CD8-positive, alpha-beta memory T cell (primary cell): ENCODE data around the gene CCM2L. TPM values are rescaled to one million over a fixed set of nuclear protein-coding genes. Genes with fewer than 3 reads are reported as not detected.

Experiments used
- CTCF ChIA-PET: fragments of 350-600 bp; sonication (Branson Sonifier 250); formaldehyde crosslinking; loops from one replicate; lab custom pipeline; 2021; ENCODE audit warnings: antibody characterized with exemption; lab: Charles Lee
- POLR2A ChIA-PET: fragments of 350-600 bp; sonication (Branson Sonifier 250); formaldehyde crosslinking; loops from one replicate; lab custom pipeline; 2021; ENCODE audit warnings: antibody characterized with exemption; lab: Charles Lee
- DNase-seq, 5 donors: peaks; one replicate each; pipeline versions ENCODE4 v3.0.0 to v3.0.0-alpha.2; 2020 to 2022; ENCODE audit warnings: mixed read lengths in 1 of 5
- H3K27ac ChIP-seq: one replicate; pipeline ENCODE4 v1.7.0; 2013; ENCODE audit warnings: low read depth, mild to moderate bottlenecking, low read length, moderate library complexity
- H3K27me3 ChIP-seq: 2 replicates; pipeline ENCODE4 v1.7.0; 2013; ENCODE audit warnings: low read length, mild to moderate bottlenecking; ENCODE audit not compliant: insufficient read depth, poor library complexity, severe bottlenecking
- H3K36me3 ChIP-seq: 2 replicates; pipeline ENCODE4 v1.7.0; 2013; ENCODE audit warnings: mild to moderate bottlenecking, low read length, moderate library complexity; ENCODE audit not compliant: insufficient read depth
- H3K4me1 ChIP-seq: 2 replicates; pipeline ENCODE4 v1.7.0; 2013; ENCODE audit warnings: mild to moderate bottlenecking, low read length, moderate library complexity; ENCODE audit not compliant: insufficient read depth
- H3K4me3 ChIP-seq: 2 replicates; pipeline ENCODE4 v1.7.0; 2013; ENCODE audit warnings: mild to moderate bottlenecking, low read length
- H3K9me3 ChIP-seq: 2 replicates; pipeline ENCODE4 v1.7.0; 2013; ENCODE audit warnings: mild to moderate bottlenecking, low read length
- H3K27ac Mint-ChIP-seq, 8 donors: one replicate each; pipeline ENCODE4 v1.8.0; 2020 to 2021; ENCODE audit warnings: mixed read lengths in 8 of 8, mild to moderate bottlenecking in 6 of 8, inconsistent platforms in 3 of 8, moderate library complexity in 3 of 8
- H3K27me3 Mint-ChIP-seq, 2 donors: one replicate each; pipeline ENCODE4 v1.8.0; 2020 to 2021; ENCODE audit warnings: mixed read lengths in 2 of 2, mild to moderate bottlenecking in 1 of 2, moderate library complexity in 1 of 2
- H3K36me3 Mint-ChIP-seq, 3 donors: one replicate each; pipeline ENCODE4 v1.8.0; 2020 to 2021; ENCODE audit warnings: mixed read lengths in 3 of 3, inconsistent platforms in 1 of 3, mild to moderate bottlenecking in 1 of 3
- H3K4me1 Mint-ChIP-seq, 3 donors: one replicate each; pipeline ENCODE4 v1.8.0; 2020 to 2021; ENCODE audit warnings: mixed read lengths in 3 of 3, inconsistent platforms in 1 of 3, mild to moderate bottlenecking in 1 of 3
- H3K4me3 Mint-ChIP-seq, 7 donors: one replicate each; pipeline ENCODE4 v1.8.0; 2020 to 2021; ENCODE audit warnings: mixed read lengths in 7 of 7, mild to moderate bottlenecking in 6 of 7, moderate library complexity in 4 of 7, inconsistent platforms in 2 of 7
- H3K9me3 Mint-ChIP-seq, 5 donors: one replicate each; pipeline ENCODE4 v1.8.0; 2020 to 2022; ENCODE audit warnings: mixed read lengths in 5 of 5, mild to moderate bottlenecking in 3 of 5, moderate library complexity in 2 of 5, inconsistent platforms in 1 of 5
- polyA plus RNA-seq: library from polyadenylated mRNA; unstranded; fragments of 300-500 nt; fragmentation: Illumina TruSeq; gene quantifications from one replicate; pipeline ENCODE4 v1.2.3, GENCODE V29; 2021
- total RNA-seq, 2 experiments: library from RNA; stranded (reverse); gene quantifications; one replicate each; pipeline ENCODE4 v1.2.3, GENCODE V29; 2021

Gene CCM2L
- total and polyA plus RNA-seq, 3 experiments from 2014 or later: not detected

- H3K36me3 ChIP-seq: no peaks in the 10 kb centered on the region
- H3K27ac ChIP-seq: no peak overlapping the region
- Mint-ChIP-seq H3K4me1 (peaks cover 4 to 8% (median 5%) of the 10 kb centered on the region in 3 donors), H3K9me3 (peaks cover 0 to 4% (median 2%) of the 10 kb centered on the region in 5 donors), H3K36me3 (no peaks in the 10 kb centered on the region), H3K4me3 (no peak overlapping the region), H3K27me3 (peaks cover 25 to 72% of the 10 kb centered on the region in 2 donors), H3K27ac (no peak overlapping the region)
- CTCF ChIA-PET: interaction anchor here (1.4 kb wide), 1 partner anchor 120 kb away, joined by 3 read pairs; no protein-coding TSS in a partner anchor
- DNase-seq: no peak
- POLR2A ChIA-PET: no interaction called here
- no peaks in the 10 kb centered on the region for H3K4me1 ChIP-seq
- H3K9me3 ChIP-seq: no peaks in the 10 kb centered on the region
- H3K27me3 ChIP-seq: peaks cover 11% of the 10 kb centered on the region
- H3K4me3 ChIP-seq: no peak overlapping the region
Measured at GRCh38 chr20:31972471-31973021, 37.7 kb upstream of the CCM2L start.

GRCh38 chr20:31974296-31974695, 35.9 kb upstream of the CCM2L start:
- Histone ChIP-seq H3K9me3 (no peaks in the 10 kb centered on the region), H3K27ac (no peak overlapping the region), H3K27me3 (peaks cover 3% of the 10 kb centered on the region), H3K4me1 (no peaks in the 10 kb centered on the region), H3K4me3 (no peak overlapping the region), H3K36me3 (no peaks in the 10 kb centered on the region)
- ChIA-PET CTCF (no interaction called here), POLR2A (no interaction called here)
- Mint-ChIP-seq H3K36me3 (peaks cover 0 to under 1% (median 0%) of the 10 kb centered on the region in 3 donors), H3K27ac (no peak overlapping the region), H3K9me3 (peaks cover 0 to 2% (median 0%) of the 10 kb centered on the region in 5 donors), H3K27me3 (peaks cover 22 to 71% of the 10 kb centered on the region in 2 donors), H3K4me1 (no peaks in the 10 kb centered on the region), H3K4me3 (no peak overlapping the region)
- DNase-seq: no peak

GRCh38 chr20:31974951-31975487, 35.2 kb upstream of the CCM2L start:
- no peak for DNase-seq
- Mint-ChIP-seq H3K4me1 (no peaks in the 10 kb centered on the region), H3K4me3 (no peak overlapping the region), H3K9me3 (peaks cover 0 to 2% (median 0%) of the 10 kb centered on the region in 5 donors), H3K27ac (no peak overlapping the region), H3K36me3 (peaks cover 0 to 3% (median 0%) of the 10 kb centered on the region in 3 donors), H3K27me3 (peaks cover 22 to 69% of the 10 kb centered on the region in 2 donors)
- H3K27me3 ChIP-seq: no peaks in the 10 kb centered on the region
- H3K4me3 ChIP-seq: no peak overlapping the region
- no peaks in the 10 kb centered on the region for H3K9me3 ChIP-seq
- POLR2A ChIA-PET: no interaction called here
- no peak overlapping the region for H3K27ac ChIP-seq
- no peaks in the 10 kb centered on the region for H3K4me1 ChIP-seq
- CTCF ChIA-PET: no interaction called here
- no peaks in the 10 kb centered on the region for H3K36me3 ChIP-seq

GRCh38 chr20:31975874-31976273, 34.4 kb upstream of the CCM2L start:
- ChIA-PET CTCF (no interaction called here), POLR2A (no interaction called here)
- Histone ChIP-seq H3K36me3 (no peaks in the 10 kb centered on the region), H3K4me3 (no peak overlapping the region), H3K27ac (no peak overlapping the region), H3K9me3 (no peaks in the 10 kb centered on the region), H3K27me3 (no peaks in the 10 kb centered on the region), H3K4me1 (no peaks in the 10 kb centered on the region)
- Mint-ChIP-seq H3K27ac (no peak overlapping the region), H3K4me1 (no peaks in the 10 kb centered on the region), H3K9me3 (peaks cover 0 to 2% (median 0%) of the 10 kb centered on the region in 5 donors), H3K27me3 (peaks cover 23 to 67% of the 10 kb centered on the region in 2 donors), H3K4me3 (no peak overlapping the region), H3K36me3 (peaks cover 0 to 3% (median 0%) of the 10 kb centered on the region in 3 donors)
- DNase-seq: no peak

- no peak overlapping the region for H3K4me3 ChIP-seq
- Mint-ChIP-seq H3K4me1 (no peaks in the 10 kb centered on the region), H3K9me3 (peaks cover 0 to 2% (median 0%) of the 10 kb centered on the region in 5 donors), H3K36me3 (peaks cover 0 to 6% (median 0%) of the 10 kb centered on the region in 3 donors), H3K27ac (no peak overlapping the region), H3K4me3 (no peak overlapping the region), H3K27me3 (peaks cover 26 to 69% of the 10 kb centered on the region in 2 donors)
- CTCF ChIA-PET: no interaction called here
- no peak overlapping the region for H3K27ac ChIP-seq
- H3K36me3 ChIP-seq: no peaks in the 10 kb centered on the region
- H3K4me1 ChIP-seq: no peaks in the 10 kb centered on the region
- DNase-seq: no peak
- no peaks in the 10 kb centered on the region for H3K27me3 ChIP-seq
- H3K9me3 ChIP-seq: no peaks in the 10 kb centered on the region
- POLR2A ChIA-PET: no interaction called here
Measured at GRCh38 chr20:31977080-31977479, 33.2 kb upstream of the CCM2L start.

DNA sequence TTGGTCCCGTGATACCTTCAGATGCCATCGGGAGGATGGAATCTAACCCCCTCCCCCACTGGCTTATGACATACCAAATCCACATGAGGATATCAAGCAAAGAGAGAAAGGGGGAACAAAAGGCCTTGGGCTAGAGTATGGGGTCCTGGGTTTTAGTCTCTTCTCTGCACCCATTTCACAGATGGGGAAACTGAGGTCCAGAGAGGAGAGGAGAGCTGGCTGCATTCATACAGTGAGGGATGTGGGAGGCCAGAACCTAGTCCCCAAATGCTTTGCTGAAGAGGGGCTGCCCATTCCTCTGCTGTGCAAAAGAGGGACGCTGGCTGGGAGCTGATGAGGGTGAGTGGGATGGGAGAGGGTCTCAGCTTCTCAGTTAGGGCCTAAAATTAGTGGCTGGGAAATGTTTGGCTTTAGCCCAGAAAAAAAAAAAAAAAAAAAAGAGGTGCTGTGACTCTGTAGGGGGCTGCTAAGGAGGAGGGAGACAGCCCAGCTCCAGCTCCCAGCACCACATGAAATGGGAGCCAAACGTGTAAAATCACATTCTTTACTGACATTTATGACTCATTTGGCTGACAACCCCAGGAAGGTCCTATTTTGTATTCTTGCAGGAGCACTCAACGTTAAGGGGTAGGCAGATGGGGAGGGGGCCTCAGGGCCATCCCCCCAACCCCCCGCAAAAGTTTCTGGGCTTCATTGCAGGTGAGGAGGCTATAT, 30.4 kb upstream of the CCM2L start:
- peaks cover 0 to 6% (median 0%) of the 10 kb centered on the region in 3 donors for H3K36me3 Mint-ChIP-seq
- Histone ChIP-seq H3K36me3 (no peaks in the 10 kb centered on the region), H3K4me3 (no peak overlapping the region), H3K27me3 (no peaks in the 10 kb centered on the region), H3K4me1 (no peaks in the 10 kb centered on the region), H3K9me3 (no peaks in the 10 kb centered on the region), H3K27ac (no peak overlapping the region)
- no peaks in the 10 kb centered on the region for H3K4me1 Mint-ChIP-seq
- H3K4me3 Mint-ChIP-seq: no peak overlapping the region
- CTCF ChIA-PET: no interaction called here
- H3K27ac Mint-ChIP-seq: no peak overlapping the region
- H3K9me3 Mint-ChIP-seq: peaks cover 0 to 2% (median 0%) of the 10 kb centered on the region in 5 donors
- H3K27me3 Mint-ChIP-seq: peaks cover 17 to 59% of the 10 kb centered on the region in 2 donors
- DNase-seq: no peak
- POLR2A ChIA-PET: no interaction called here

DNA sequence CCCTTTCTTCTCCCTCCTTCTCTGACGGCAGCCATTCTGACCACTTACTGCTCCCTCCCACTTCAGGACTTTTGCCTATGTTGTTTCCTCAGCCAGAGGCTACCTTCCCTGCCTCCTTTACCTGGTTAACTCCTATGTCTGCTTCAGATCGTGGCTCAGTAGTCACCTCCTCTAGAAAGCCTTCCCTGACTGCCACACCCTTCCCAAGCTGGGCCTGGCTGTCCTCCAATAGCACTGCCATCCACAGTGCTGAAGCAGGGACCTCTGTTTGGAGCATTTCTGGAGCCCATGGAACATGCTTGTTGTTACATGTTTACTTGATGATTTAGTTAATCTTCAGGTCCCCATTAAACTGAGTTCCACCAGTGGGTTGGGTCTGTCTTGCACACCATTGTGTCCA, 28.5 kb upstream of the CCM2L start:
- ChIA-PET CTCF (no interaction called here), POLR2A (no interaction called here)
- H3K4me3 Mint-ChIP-seq: no peak overlapping the region
- Histone ChIP-seq H3K9me3 (no peaks in the 10 kb centered on the region), H3K27me3 (no peaks in the 10 kb centered on the region), H3K36me3 (no peaks in the 10 kb centered on the region), H3K4me1 (no peaks in the 10 kb centered on the region), H3K4me3 (no peak overlapping the region), H3K27ac (no peak overlapping the region)
- DNase-seq: no peak
- no peak overlapping the region for H3K27ac Mint-ChIP-seq
- H3K4me1 Mint-ChIP-seq: no peaks in the 10 kb centered on the region
- H3K9me3 Mint-ChIP-seq: no peaks in the 10 kb centered on the region
- peaks cover 12 to 47% of the 10 kb centered on the region in 2 donors for H3K27me3 Mint-ChIP-seq
- H3K36me3 Mint-ChIP-seq: peaks cover 0 to 6% (median 0%) of the 10 kb centered on the region in 3 donors

- H3K4me1 ChIP-seq: no peaks in the 10 kb centered on the region
- no peaks in the 10 kb centered on the region for H3K9me3 Mint-ChIP-seq
- H3K27ac Mint-ChIP-seq: no peak overlapping the region
- H3K4me3 ChIP-seq: no peak overlapping the region
- peaks cover 4 to 25% of the 10 kb centered on the region in 2 donors for H3K27me3 Mint-ChIP-seq
- ChIA-PET POLR2A (no interaction called here), CTCF (no interaction called here)
- H3K4me1 Mint-ChIP-seq: no peaks in the 10 kb centered on the region
- no peaks in the 10 kb centered on the region for H3K36me3 ChIP-seq
- DNase-seq: no peak
- peaks cover 0 to 3% (median 0%) of the 10 kb centered on the region in 3 donors for H3K36me3 Mint-ChIP-seq
- H3K27me3 ChIP-seq: no peaks in the 10 kb centered on the region
- H3K4me3 Mint-ChIP-seq: no peak overlapping the region
- no peaks in the 10 kb centered on the region for H3K9me3 ChIP-seq
- H3K27ac ChIP-seq: no peak overlapping the region
Measured at GRCh38 chr20:31984981-31985471, 25.2 kb upstream of the CCM2L start.
